Aorta (tissue), 5 donors: ENCODE data around the gene BNC2. TPM values are rescaled to one million over a fixed set of nuclear protein-coding genes. Genes with fewer than 3 reads are reported as not detected.

Source experiments
- ATAC-seq: fragments of 200-7000 bp; cut with Tn5 transposase; one replicate; pipeline ENCODE4 v1.9.1; 2022; ENCODE audit warnings: moderate library complexity; ENCODE audit not compliant: low FRiP score
- DNase-seq, 2 donors: peaks; one replicate each; pipeline ENCODE4 v3.0.0-alpha.2; 2020
- H3K27ac ChIP-seq, 2 donors: one replicate each; pipeline ENCODE4 v1.5.1; 2013; ENCODE audit warnings: low read length in 2 of 2, mild to moderate bottlenecking in 2 of 2, moderate library complexity in 2 of 2, control low read depth in 1 of 2, inconsistent platforms in 1 of 2, low read depth in 1 of 2
- H3K27me3 ChIP-seq, 2 donors: one replicate each; pipeline ENCODE4 v1.6.1; 2013; ENCODE audit warnings: control low read depth in 1 of 2, low read length in 1 of 2, mild to moderate bottlenecking in 1 of 2, moderate library complexity in 1 of 2; ENCODE audit not compliant: insufficient read depth in 2 of 2, control insufficient read depth in 1 of 2
- H3K36me3 ChIP-seq, 2 donors: one replicate each; pipeline ENCODE4 v1.6.1; 2013; ENCODE audit warnings: control low read depth in 1 of 2, low read length in 1 of 2, mild to moderate bottlenecking in 1 of 2; ENCODE audit not compliant: insufficient read depth in 2 of 2, control insufficient read depth in 1 of 2
- H3K4me1 ChIP-seq, 2 donors: one replicate each; pipeline ENCODE4 v1.6.1; 2013; ENCODE audit warnings: low read length in 2 of 2, control low read depth in 1 of 2, mild to moderate bottlenecking in 1 of 2, moderate library complexity in 1 of 2; ENCODE audit not compliant: insufficient read depth in 2 of 2, control insufficient read depth in 1 of 2
- H3K4me3 ChIP-seq, 2 donors: one replicate each; pipeline ENCODE4 v1.5.1; 2013; ENCODE audit warnings: low read length in 2 of 2, control low read depth in 1 of 2, mild to moderate bottlenecking in 1 of 2
- H3K9me3 ChIP-seq: one replicate; pipeline ENCODE4 v1.6.1; 2013; ENCODE audit warnings: mild to moderate bottlenecking, low read length; ENCODE audit not compliant: control insufficient read depth
- WGBS, 2 donors: extraction: QIAGEN DNeasy Blood & Tissue Kit; methylation state at CpG; one replicate each; pipeline ENCODE4 v1.1.7; 2013; 5-methylcytosine and 5-hydroxymethylcytosine counted together
- intact Hi-C, 2 donors: fragments of 100-400 bp; cut with DNase I; formaldehyde crosslinking; loops; one replicate each; pipeline versions ENCODE4 v1.14.2 to v1.15.0; 2022
- polyA plus RNA-seq, 2 donors: library from polyadenylated mRNA; stranded (reverse); fragments of 200-250 nt; gene quantifications; one replicate each; pipeline ENCODE4 v1.2.3, GENCODE V29; 2013
- total RNA-seq, 2 donors: library from RNA; stranded (reverse); fragmentation: NEBNext Ultra II Directional; extraction: Animal tissue kit (Norgen Biotek cat#: 25700); gene quantifications; one replicate each; pipeline ENCODE4 v1.2.1, GENCODE V29; 2021
- donor health status: healthy with polysubstance abuse.
- donor health status: Bipolar disorder and iron deficiency.
- donor health status: DM: no; HTN: no; CAD: no.
- donor health status: DM: no; HTN: no; CAD: no.
- donor health status: DM: yes; HTN: yes; CAD: no.

Gene BNC2
- total and polyA plus RNA-seq, 4 donors: 0.36 to 69.0 (median 11.5) TPM

DNA sequence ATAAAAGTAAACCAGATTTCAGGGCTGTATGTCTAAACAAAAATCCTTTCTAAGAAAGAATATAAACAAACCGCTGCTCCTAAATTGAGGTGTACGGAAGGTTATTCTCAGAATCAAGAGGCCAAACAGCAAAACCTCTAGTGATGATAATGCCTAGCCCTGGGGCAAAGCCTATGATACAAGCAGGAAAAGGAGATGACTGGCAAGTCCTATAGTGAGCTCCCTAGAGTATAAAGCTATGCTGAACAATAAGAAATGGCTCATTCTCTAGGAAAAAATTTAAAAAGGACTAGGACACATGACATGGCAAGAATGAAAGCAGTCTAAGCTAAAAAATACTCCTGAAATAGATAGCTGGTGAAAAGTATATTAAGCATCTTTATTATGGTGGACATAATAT, 187.1 kb downstream of the BNC2 start:
- WGBS, 2 donors: 87 to 93% methylated on average over 2 of the region's 2 CpGs
- intact Hi-C loops: no loop called here
- ATAC-seq: no peak

DNA sequence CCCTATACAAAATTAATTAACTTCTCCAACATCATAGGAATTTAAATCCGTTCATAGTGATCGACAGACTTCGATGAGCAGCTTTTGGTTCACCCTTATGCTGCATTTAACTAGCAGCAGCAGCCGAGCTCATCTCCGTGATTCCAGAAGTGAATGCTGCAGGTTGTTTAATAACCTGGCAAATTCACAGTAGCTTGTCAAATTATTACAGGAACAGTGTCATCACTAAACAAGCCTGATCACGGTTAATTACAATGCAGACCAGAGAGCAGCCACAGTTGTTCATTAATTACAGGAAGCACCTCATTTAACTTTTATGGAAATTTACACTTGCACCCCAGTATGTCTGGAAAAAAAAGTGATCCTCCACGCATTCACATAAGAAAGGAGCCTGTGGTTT, 188.2 kb downstream of the BNC2 start:
- no peaks in the 10 kb centered on the region for H3K9me3 ChIP-seq
- no peaks in the 10 kb centered on the region for H3K27me3 ChIP-seq
- intact Hi-C loops: no loop called here
- DNase-seq: no peak
- ATAC-seq: no peak
- no peak overlapping the region for H3K4me3 ChIP-seq
- H3K4me1 ChIP-seq: no peaks in the 10 kb centered on the region
- no peak overlapping the region for H3K27ac ChIP-seq
- H3K36me3 ChIP-seq: no peaks in the 10 kb centered on the region
- 89 to 92% methylated on average over 7 of the region's 7 CpGs for WGBS, 2 donors

More for the DNA sequence above, 187.1 kb downstream of the BNC2 start:
- no peak for DNase-seq
- H3K36me3 ChIP-seq: no peaks in the 10 kb centered on the region
- H3K4me1 ChIP-seq: no peaks in the 10 kb centered on the region
- H3K27me3 ChIP-seq: no peaks in the 10 kb centered on the region
- no peaks in the 10 kb centered on the region for H3K9me3 ChIP-seq
- no peak overlapping the region for H3K27ac ChIP-seq
- H3K4me3 ChIP-seq: no peak overlapping the region

- Histone ChIP-seq H3K4me1 (no peaks in the 10 kb centered on the region), H3K36me3 (no peaks in the 10 kb centered on the region), H3K27ac (no peak overlapping the region), H3K9me3 (no peaks in the 10 kb centered on the region), H3K4me3 (no peak overlapping the region), H3K27me3 (no peaks in the 10 kb centered on the region)
- DNase-seq: no peak
- ATAC-seq: no peak
- intact Hi-C loops: no loop called here
- WGBS, 2 donors: 80 to 87% methylated on average over 7 of the region's 7 CpGs
Observed at GRCh38 chr9:16681652-16681987, 188.8 kb downstream of the BNC2 start.

- Histone ChIP-seq H3K36me3 (no peaks in the 10 kb centered on the region), H3K4me1 (no peaks in the 10 kb centered on the region), H3K27ac (no peak overlapping the region), H3K27me3 (no peaks in the 10 kb centered on the region), H3K4me3 (no peak overlapping the region), H3K9me3 (no peaks in the 10 kb centered on the region)
- WGBS, 2 donors: 83 to 90% methylated on average over 5 of the region's 5 CpGs
- DNase-seq (no peak), ATAC-seq (no peak)
- intact Hi-C loops: no loop called here
Observed at GRCh38 chr9:16680975-16681651, 189.4 kb downstream of the BNC2 start.

GRCh38 chr9:16680541-16680940, 189.9 kb downstream of the BNC2 start:
- Histone ChIP-seq H3K9me3 (no peaks in the 10 kb centered on the region), H3K27me3 (no peaks in the 10 kb centered on the region), H3K4me1 (peaks cover 0 to under 1% of the 10 kb centered on the region in 2 donors), H3K4me3 (no peak overlapping the region), H3K36me3 (no peaks in the 10 kb centered on the region), H3K27ac (no peak overlapping the region)
- intact Hi-C loops: no loop called here
- DNase-seq: no peak
- 79 to 87% methylated on average over 3 of the region's 3 CpGs for WGBS, 2 donors
- no peak for ATAC-seq

GRCh38 chr9:16679327-16679821, 191.1 kb downstream of the BNC2 start:
- Histone ChIP-seq H3K4me1 (peaks cover 0 to 2% of the 10 kb centered on the region in 2 donors), H3K9me3 (no peaks in the 10 kb centered on the region), H3K36me3 (no peaks in the 10 kb centered on the region), H3K27ac (no peak overlapping the region), H3K4me3 (no peak overlapping the region), H3K27me3 (no peaks in the 10 kb centered on the region)
- intact Hi-C loops: no loop called here
- no peak for ATAC-seq
- WGBS, 2 donors: 56 to 72% methylated on average over 10 of the region's 10 CpGs
- DNase-seq: no peak

DNA sequence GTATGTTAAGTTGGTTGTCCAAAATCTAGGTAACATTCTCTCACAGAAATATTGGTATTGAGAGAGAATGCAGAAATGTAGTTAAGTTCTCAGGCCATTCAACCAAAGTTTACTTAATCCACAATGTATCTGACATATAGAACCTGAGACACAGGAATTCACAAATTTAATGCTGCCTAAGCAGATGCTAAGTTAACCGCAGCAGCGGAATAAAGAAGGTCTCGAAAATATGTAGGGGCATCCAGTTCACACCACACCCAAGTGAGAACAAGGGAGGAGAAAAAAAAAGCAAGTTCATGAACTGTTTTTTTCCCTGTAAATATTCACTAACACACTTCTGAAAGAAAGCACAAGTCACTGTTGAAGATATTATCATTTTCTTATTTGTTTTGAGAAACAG, 194.0 kb downstream of the BNC2 start:
- Histone ChIP-seq H3K9me3 (no peaks in the 10 kb centered on the region), H3K4me3 (no peak overlapping the region), H3K36me3 (no peaks in the 10 kb centered on the region), H3K27ac (no peak overlapping the region), H3K27me3 (no peaks in the 10 kb centered on the region), H3K4me1 (peaks cover 0 to 2% of the 10 kb centered on the region in 2 donors)
- ATAC-seq (no peak), DNase-seq (no peak)
- WGBS, 2 donors: 93 to 97% methylated on average over 3 of the region's 3 CpGs
- intact Hi-C loops: no loop called here

DNA sequence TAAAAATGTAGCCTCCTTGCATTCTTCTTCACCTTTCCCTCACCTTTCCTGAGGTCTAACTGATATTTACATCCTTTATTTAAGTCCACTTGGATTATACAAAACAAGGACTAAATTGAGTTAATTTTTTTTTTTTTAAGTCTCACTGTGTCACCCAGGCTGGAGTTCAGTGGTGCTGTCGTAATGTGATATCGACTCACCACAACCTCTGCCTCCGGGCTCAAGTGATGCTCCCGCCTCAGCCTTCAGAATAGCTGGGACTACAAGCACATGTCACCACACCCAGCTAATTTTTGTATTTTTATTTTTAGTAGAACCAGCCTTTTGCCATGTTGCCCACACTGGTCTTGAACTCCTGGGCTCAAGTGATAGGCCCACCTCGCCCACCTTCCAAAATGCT, 195.3 kb downstream of the BNC2 start:
- 96 to 97% methylated on average over 5 of the region's 5 CpGs for WGBS, 2 donors
- DNase-seq: no peak
- no peaks in the 10 kb centered on the region for H3K9me3 ChIP-seq
- ATAC-seq: no peak
- no peak overlapping the region for H3K4me3 ChIP-seq
- no peaks in the 10 kb centered on the region for H3K36me3 ChIP-seq
- H3K27ac ChIP-seq: no peak overlapping the region
- H3K27me3 ChIP-seq: no peaks in the 10 kb centered on the region
- intact Hi-C loops: no loop called here
- H3K4me1 ChIP-seq: peaks cover 0 to 2% of the 10 kb centered on the region in 2 donors

DNA sequence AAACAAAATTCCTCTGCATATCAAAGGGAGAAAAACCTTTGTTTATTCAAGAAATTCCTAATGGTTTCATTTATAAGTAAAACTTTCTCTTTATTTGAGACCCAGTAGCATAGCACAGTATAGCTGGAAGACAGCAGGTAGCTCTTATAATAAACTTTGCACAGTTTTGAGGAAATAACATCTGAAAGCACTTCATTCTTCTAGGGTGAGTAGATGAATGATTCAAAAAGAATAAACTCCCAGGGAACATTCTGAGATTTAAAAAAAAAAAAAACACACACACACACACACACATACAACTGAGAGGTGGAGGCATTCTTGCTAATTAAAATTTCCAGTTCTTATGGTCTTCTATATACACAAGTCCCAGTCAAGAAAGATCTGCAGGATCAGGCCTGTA, 197.3 kb downstream of the BNC2 start:
- no peak overlapping the region for H3K27ac ChIP-seq
- ATAC-seq: no peak
- intact Hi-C loops: no loop called here
- no peak for DNase-seq
- H3K27me3 ChIP-seq: no peaks in the 10 kb centered on the region
- peaks cover 0 to 2% of the 10 kb centered on the region in 2 donors for H3K4me1 ChIP-seq
- H3K9me3 ChIP-seq: no peaks in the 10 kb centered on the region
- H3K4me3 ChIP-seq: no peak overlapping the region
- no peaks in the 10 kb centered on the region for H3K36me3 ChIP-seq
